Iris pigment epithelial cell (primary cell): ENCODE measurements around the gene DHRS1.
A peak's percentile ranks its signal among the peaks of the same experiment; 100 is the strongest.
"Not testable (repeated sequence)": the region's sequence is repeated elsewhere in the genome, so short reads cannot be mapped to it uniquely, and the experiment has no call there.

ENCODE experiments used
- DNase-seq: peaks from one replicate; pipeline ENCODE4 v3.0.0-alpha.2; 2011; ENCODE audit warnings: low read depth

Gene DHRS1

GRCh38 chr14:24247422-24247821 lies 52.2 kb downstream of the DHRS1 start:
- no peak for DNase-seq

GRCh38 chr14:24246765-24247212 lies 52.8 kb downstream of the DHRS1 start:
- peak; percentile 50 for DNase-seq

GRCh38 chr14:24245350-24245749 lies 54.2 kb downstream of the DHRS1 start:
- not testable (repeated sequence) for DNase-seq

GRCh38 chr14:24243336-24243836 lies 56.2 kb downstream of the DHRS1 start:
- peak; percentile 25 for DNase-seq

GRCh38 chr14:24241829-24242443 lies 57.6 kb downstream of the DHRS1 start:
- DNase-seq = peak; percentile 94
